TTC549 (cell line): ENCODE results near the gene PRRX2.
"Not testable (repeated sequence)": the region's sequence is repeated elsewhere in the genome, so short reads cannot be mapped to it uniquely, and the experiment has no call there.

Experiments
- FAIRE-seq: peaks from 2 replicates; lab custom pipeline; 2012; peaks lifted over from hg19 to GRCh38; lab: Jason Lieb, UNC

PRRX2 gene

GRCh38 chr9:129665389-129665775, at the start of gene PRRX2:
TSS of gene PRRX2 (plus strand) at chr9:129665647. CDS start at chr9:129665868, 221 bp downstream.
- FAIRE-seq = no peak

- FAIRE-seq = no peak
Observed at GRCh38 chr9:129617167-129617566, 48.3 kb upstream of the PRRX2 start.

DNA sequence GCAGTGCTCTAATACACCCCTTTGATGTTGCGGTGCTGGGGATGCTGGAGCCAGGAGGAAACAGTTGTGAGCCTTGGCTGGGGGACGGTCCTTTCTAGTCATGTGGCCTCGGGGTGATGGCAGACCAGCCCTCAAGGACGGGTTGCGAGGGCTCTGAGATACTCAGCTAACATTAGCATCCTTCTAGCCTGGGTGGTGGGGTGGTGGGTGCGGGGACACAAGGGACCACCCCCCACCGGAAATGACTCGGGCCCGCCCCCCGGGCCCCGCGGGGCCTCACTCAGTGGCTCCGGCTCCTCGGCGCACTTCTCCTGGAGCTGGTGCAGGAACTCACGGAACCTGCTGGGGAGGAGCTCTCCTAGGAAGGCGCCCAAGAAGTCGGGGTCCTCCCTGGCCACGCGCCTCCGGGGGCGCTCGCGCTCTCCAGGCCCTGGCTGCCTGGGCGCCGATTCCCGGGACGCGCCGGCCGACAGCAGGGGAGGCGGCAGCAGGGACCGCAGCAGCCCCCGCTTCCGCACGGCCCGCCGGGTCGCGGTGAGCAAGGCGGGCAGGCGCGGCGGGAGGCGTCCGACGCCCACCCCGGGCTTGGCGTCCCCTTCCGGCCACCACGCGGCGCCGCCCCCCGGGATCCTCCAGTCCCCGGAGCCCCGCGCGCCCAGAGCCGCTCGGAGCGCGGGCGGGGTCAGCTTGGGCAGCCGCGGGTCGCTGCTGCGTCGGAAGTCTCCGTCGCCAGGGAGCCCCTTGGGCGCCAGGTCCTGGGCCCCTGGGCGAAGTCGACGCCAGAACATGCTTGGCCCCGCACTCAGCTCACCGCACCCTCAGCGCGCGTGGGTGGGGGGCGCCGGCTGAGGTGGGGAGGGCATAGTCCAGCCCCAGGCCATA, 45.4 kb upstream of the PRRX2 start:
- no peak for FAIRE-seq

- FAIRE-seq = no peak
Observed at GRCh38 chr9:129620669-129621295, 44.7 kb upstream of the PRRX2 start, which contains the start of gene C9orf50. TSS of gene C9orf50 (minus strand) at chr9:129621101. CDS start at chr9:129620574, 527 bp downstream.

GRCh38 chr9:129623331-129623730, 42.1 kb upstream of the PRRX2 start:
- FAIRE-seq = no peak

GRCh38 chr9:129624168-129624759, 41.2 kb upstream of the PRRX2 start:
- FAIRE-seq = no peak

- FAIRE-seq = no peak
Observed at GRCh38 chr9:129624947-129625346, 40.5 kb upstream of the PRRX2 start.

DNA sequence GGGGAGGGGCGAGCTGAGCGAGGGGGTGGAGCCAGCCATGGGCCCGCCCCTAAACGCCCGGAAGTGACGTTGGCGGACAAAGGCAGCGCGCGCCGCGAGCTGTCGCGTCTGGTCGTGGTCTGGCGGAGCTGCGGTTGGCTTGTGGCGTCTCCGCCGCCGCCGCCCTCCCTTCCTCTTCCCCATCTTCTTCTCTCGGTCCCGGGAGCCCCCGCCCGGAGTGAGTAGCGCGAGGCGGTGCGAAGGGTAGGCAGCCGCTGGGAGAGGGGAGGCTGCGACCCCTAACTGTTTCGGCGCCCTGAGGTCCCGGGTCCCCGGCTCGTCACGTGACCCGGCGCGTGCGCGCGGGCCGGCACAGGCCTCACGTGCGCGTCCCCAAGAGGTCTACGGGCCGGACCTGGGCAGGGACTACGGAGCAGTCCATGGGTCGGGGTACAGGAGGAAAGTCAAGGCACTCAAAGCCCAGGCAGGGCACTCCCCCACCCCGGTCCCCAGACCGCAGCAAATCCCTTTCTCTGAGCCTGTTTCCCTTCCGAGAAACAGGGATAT, 39.3 kb upstream of the PRRX2 start, which contains the start of gene NTMT1:
TSS of gene NTMT1 (plus strand) at position 85 of the 546 bp plus-strand sequence. CDS start 6,541 bp downstream, outside the sequence.
- no peak for FAIRE-seq

DNA sequence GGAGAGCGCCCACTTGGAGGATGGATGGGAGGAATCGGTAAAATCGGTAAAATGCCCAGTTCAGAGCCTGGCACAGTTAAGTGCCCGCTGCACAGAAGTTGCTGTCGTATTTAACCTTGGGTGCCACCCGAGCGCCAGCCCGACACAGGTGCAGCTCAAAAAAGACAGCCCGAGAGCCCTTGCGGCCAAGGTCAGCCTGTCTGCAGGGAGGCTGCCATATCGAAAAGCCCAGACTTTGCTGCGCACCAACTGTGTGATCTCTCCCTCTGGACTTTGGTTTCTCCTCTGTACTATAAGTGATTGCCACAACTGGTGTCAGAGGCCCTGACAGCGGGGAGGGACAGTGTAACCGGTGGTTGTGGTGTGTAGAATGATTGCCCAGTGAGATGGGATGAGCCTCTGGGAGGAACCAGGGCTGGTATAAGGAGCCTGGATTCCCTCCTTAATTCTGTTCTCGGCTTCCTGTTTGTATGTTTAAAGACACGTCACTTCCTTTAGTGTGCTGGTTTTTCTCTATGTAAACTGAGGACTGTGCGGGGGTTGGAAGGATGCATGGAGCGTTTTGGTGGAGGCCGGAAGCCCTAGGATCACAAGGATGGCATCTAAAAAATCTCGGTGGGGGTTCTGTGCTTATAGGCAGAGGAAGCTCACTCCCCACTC, 38.7 kb upstream of the PRRX2 start:
- FAIRE-seq = no peak

DNA sequence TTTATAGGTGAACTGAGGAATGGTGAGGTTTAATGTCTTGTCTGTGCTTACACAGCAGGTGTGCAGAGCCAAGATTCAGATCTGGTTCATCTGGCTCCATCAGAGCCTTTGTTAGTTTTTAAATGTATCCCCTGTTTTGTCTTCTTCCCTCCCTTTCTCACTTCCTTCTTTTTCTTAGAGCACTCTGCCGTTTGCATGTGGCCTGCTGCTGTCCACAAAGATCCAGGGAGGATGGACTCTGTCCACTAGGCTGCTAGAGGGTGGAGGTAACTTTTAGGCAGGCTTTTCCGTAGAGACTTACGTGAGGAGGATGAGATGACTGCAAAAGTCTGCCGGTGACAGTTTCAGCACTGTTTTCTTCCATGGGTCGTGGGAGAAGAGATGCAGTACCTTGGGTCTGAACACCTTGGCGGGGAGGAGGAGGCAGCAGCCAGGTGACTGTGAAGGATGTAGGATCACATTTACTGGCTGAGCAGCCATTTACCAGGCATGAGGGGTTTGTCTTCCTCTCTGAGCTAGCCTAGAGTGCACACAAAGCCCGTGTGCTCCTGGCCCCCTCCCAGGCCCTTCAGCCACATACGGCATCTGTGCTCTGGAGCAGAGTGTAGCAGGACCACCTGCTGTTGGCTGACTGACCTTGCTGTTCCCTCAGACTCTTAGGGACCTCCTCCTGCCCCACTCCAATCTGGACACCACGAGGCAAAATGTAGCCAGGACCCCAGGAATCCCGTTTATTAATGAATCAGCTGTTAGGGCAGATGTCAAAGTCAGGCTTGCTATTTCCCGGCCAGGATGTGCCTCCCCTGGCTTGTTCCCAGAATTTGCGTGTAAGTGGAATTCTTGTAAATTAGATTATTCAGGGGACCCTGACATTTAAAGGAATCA, 37.6 kb upstream of the PRRX2 start:
- no peak for FAIRE-seq

- no peak for FAIRE-seq
Observed at GRCh38 chr9:129628709-129629108, 36.7 kb upstream of the PRRX2 start.

DNA sequence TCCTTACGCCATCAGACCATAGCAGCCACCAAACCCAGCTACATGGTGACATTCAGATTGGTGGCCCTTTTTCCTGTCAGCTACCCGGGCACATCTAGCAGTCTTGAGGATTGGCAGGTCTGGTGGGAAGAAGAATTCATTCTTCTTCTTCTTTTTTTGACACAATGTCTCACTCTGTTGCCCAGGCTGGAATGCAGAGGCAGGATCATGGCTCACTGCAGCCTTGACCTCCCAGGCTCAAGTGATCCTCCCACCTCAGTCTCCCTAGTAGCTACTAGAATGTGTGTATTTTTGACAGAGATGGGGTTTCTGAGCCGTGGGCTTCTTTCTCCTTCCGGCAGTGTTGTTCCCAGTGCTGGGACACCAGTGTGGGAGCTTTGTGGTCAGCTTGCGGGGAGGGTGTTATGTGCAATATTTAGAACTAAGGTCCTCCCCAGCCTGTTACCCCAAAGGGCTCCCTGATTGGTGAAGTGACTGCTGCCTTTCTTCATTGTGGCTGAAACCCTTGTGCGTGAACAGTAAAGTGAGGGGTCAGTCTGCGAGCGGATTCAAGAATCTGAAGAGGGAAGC, 36.1 kb upstream of the PRRX2 start:
- no peak for FAIRE-seq

- FAIRE-seq = no peak
Observed at GRCh38 chr9:129630967-129631673, 34.3 kb upstream of the PRRX2 start.

- no peak for FAIRE-seq
Observed at GRCh38 chr9:129631674-129632129, 33.7 kb upstream of the PRRX2 start.

- no peak for FAIRE-seq
Observed at GRCh38 chr9:129632460-129632859, 33.0 kb upstream of the PRRX2 start.

DNA sequence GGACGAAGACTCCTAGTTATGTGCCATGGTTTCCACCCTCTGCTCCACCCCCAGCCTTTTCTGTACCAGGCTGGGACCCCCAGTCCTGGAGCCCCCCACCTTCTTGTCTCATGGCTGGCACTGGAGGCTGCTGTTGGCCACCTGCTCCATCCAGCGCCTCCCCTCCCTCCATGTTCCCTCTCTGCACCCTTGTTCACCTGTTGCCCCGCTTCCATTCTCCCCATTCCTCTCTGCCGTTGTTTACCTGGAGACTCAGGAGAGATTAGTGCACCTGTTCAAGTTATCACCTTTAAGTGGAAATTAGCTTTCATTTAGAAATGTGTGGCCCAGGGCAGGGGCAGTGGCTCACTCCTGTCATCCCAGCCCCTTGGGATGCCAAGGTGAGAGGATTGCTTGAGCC, 32.2 kb upstream of the PRRX2 start:
- no peak for FAIRE-seq

GRCh38 chr9:129633848-129634247, 31.6 kb upstream of the PRRX2 start:
- FAIRE-seq = no peak

- FAIRE-seq = no peak
Observed at GRCh38 chr9:129635099-129636065, 30.1 kb upstream of the PRRX2 start.

- FAIRE-seq = not testable (repeated sequence)
Observed at GRCh38 chr9:129636343-129636742, 29.1 kb upstream of the PRRX2 start.
